ENCODE measurements around the gene GRM7.

GRCh38 chr3:7285505-7285904, 424.6 kb downstream of the GRM7 start:
- no peak for TF ChIP-seq CTCF (IDR thresholded peaks at IDR 0.05; ENCODE audit: poor library complexity, severe bottlenecking)
- no peak for TF ChIP-seq EP300 (conservative IDR thresholded peaks at IDR 0.05; ENCODE audit: poor library complexity, severe bottlenecking)
- no peak for TF ChIP-seq EZH2 (IDR thresholded peaks at IDR 0.05; ENCODE audit: borderline replicate concordance, insufficient read depth, low read length, poor library complexity, severe bottlenecking)
- no peak for TF ChIP-seq POLR2AphosphoS5 (IDR thresholded peaks at IDR 0.05)
- no peak for TF ChIP-seq MXI1 (conservative IDR thresholded peaks at IDR 0.05; ENCODE audit: poor library complexity, severe bottlenecking)
- TF ChIP-seq SMC3 (conservative IDR thresholded peaks at IDR 0.05; ENCODE audit: poor library complexity): no peak
